Measurements from ENCODE around the gene CHD5. TPM values are rescaled to one million over a fixed set of nuclear protein-coding genes. Genes with fewer than 3 reads are reported as not detected.
"Not testable (repeated sequence)": the region's sequence is repeated elsewhere in the genome, so short reads cannot be mapped to it uniquely, and the experiment has no call there.

The CHD5 gene
- total and polyA plus RNA-seq, 2 of the 13 experiments (the other 11 are each of a cell fraction or from before 2014, with no cell fraction given) = 0.02 to 0.21 TPM

GRCh38 chr1:6221210-6221784 lies 41.2 kb upstream of the CHD5 start:
- no peak overlapping the region for H3K9ac ChIP-seq (ENCODE audit: insufficient read depth, low read depth, low read length)
- H2AFZ ChIP-seq (ENCODE audit: low read length) = no peak overlapping the region
- H3K27me3 ChIP-seq (ENCODE audit: control insufficient read depth in 1 of 2, insufficient read depth in 2 of 2, low read length in 2 of 2) = no peaks in the 10 kb centered on the region
- no TSS peak for BruUV-seq (replicated peaks)
- H3K4me3 ChIP-seq (replicated peaks in 1 of 3; ENCODE audit: insufficient read depth in 1 of 3, low read depth in 2 of 3, low read length in 3 of 3) = no peak overlapping the region
- no peaks in the 10 kb centered on the region for H3K79me2 ChIP-seq (ENCODE audit: insufficient read depth, low read length)
- H3K4me2 ChIP-seq (ENCODE audit: low read depth, low read length) = no peak overlapping the region
- peaks cover 3 to 34% of the 10 kb centered on the region in 2 experiments; a peak in 4 of 5 replicates for H3K36me3 ChIP-seq (replicated peaks in 1 of 2; ENCODE audit: control insufficient read depth in 1 of 2, insufficient read depth in 2 of 2, low read length in 2 of 2)
- WGBS (ENCODE audit: low lambda C conversion rate) = 97% methylated on average over 12 of the region's 12 CpGs
- ChIA-PET POLR2A (interaction anchor here (1.3 kb wide), 2 partner anchors 15 to 16 kb away, joined by 3 to 6 read pairs; no protein-coding TSS in a partner anchor), CTCF (ENCODE audit: low intra/inter-chr PET ratio, low total read pairs) (no interaction called here)
- no peak for DNase-seq (ENCODE audit: low spot score)
- no peak for TF ChIP-seq ISX (CRISPR knock-in tag; conservative IDR thresholded peaks at IDR 0.05)
- TF ChIP-seq RBM22 (optimal IDR thresholded peaks at IDR 0.05; ENCODE audit: low read length) = peak; percentile 53
- no peaks in the 10 kb centered on the region for H4K20me1 ChIP-seq (ENCODE audit: insufficient read depth, low read length)
- intact Hi-C loops (cut with micrococcal nuclease; ENCODE audit: unreplicated experiment) = no loop called here
- no peaks in the 10 kb centered on the region for H3K9me3 ChIP-seq (ENCODE audit: low read length)
- FAIRE-seq = no peak
- no peaks in the 10 kb centered on the region for H3K4me1 ChIP-seq (ENCODE audit: insufficient read depth, low read length)
- no peak overlapping the region for H3K27ac ChIP-seq (ENCODE audit: extremely low read length, insufficient read depth, low read length)
- in situ Hi-C loops (cut with HindIII; ENCODE audit: extremely low pct_ligation_motif_present, low pct_unique_long_range_greater_than_20kb) = no loop called here
- no peak for ATAC-seq

- no peaks in the 10 kb centered on the region for H3K27me3 ChIP-seq (ENCODE audit: control insufficient read depth in 1 of 2, insufficient read depth in 2 of 2, low read length in 2 of 2)
- peaks cover 3 to 28% of the 10 kb centered on the region in 2 experiments; a peak in 4 of 5 replicates for H3K36me3 ChIP-seq (replicated peaks in 1 of 2; ENCODE audit: control insufficient read depth in 1 of 2, insufficient read depth in 2 of 2, low read length in 2 of 2)
- H3K9ac ChIP-seq (ENCODE audit: insufficient read depth, low read depth, low read length) = no peak overlapping the region
- DNase-seq (ENCODE audit: low spot score) (no peak), FAIRE-seq (no peak), ATAC-seq (no peak)
- H3K4me1 ChIP-seq (ENCODE audit: insufficient read depth, low read length) = no peaks in the 10 kb centered on the region
- no peaks in the 10 kb centered on the region for H3K9me3 ChIP-seq (ENCODE audit: low read length)
- H3K27ac ChIP-seq (ENCODE audit: extremely low read length, insufficient read depth, low read length) = no peak overlapping the region
- no peak overlapping the region for H3K4me3 ChIP-seq (replicated peaks in 1 of 3; ENCODE audit: insufficient read depth in 1 of 3, low read depth in 2 of 3, low read length in 3 of 3)
- no peak overlapping the region for H2AFZ ChIP-seq (ENCODE audit: low read length)
- ChIA-PET POLR2A (interaction anchor here (0.9 kb wide), 1 partner anchor 15 kb away, joined by 3 read pairs; no protein-coding TSS in a partner anchor), CTCF (ENCODE audit: low intra/inter-chr PET ratio, low total read pairs) (no interaction called here)
- no TSS peak for BruUV-seq (replicated peaks)
- no peaks in the 10 kb centered on the region for H4K20me1 ChIP-seq (ENCODE audit: insufficient read depth, low read length)
- WGBS (ENCODE audit: low lambda C conversion rate) = 93% methylated on average over 8 of the region's 8 CpGs
- intact Hi-C loops (cut with micrococcal nuclease; ENCODE audit: unreplicated experiment) (no loop called here), in situ Hi-C loops (cut with HindIII; ENCODE audit: extremely low pct_ligation_motif_present, low pct_unique_long_range_greater_than_20kb) (no loop called here)
- no peak overlapping the region for H3K4me2 ChIP-seq (ENCODE audit: low read depth, low read length)
- no peak for TF ChIP-seq NCOA1 (CRISPR knock-in tag; IDR thresholded peaks at IDR 0.05)
- TF ChIP-seq ZBTB20 (CRISPR knock-in tag; IDR thresholded peaks at IDR 0.05; ENCODE audit: borderline replicate concordance, low read depth) = no peak
- no peak for TF ChIP-seq MYPOP (CRISPR knock-in tag; IDR thresholded peaks at IDR 0.05)
- no peak for TF ChIP-seq KAT8 (CRISPR knock-in tag; IDR thresholded peaks at IDR 0.05)
- no peak for TF ChIP-seq FOXA1 (IDR thresholded peaks at IDR 0.05)
- TF ChIP-seq FOXA1 (CRISPR knock-in tag; IDR thresholded peaks at IDR 0.05) = no peak
- no peaks in the 10 kb centered on the region for H3K79me2 ChIP-seq (ENCODE audit: insufficient read depth, low read length)
These were observed 40.1 kb upstream of the CHD5 start for GRCh38 chr1:6220236-6220635.

- FAIRE-seq; in situ Hi-C loops (cut with HindIII; ENCODE audit: extremely low pct_ligation_motif_present, low pct_unique_long_range_greater_than_20kb); H3K9ac ChIP-seq (ENCODE audit: insufficient read depth, low read depth, low read length); BruUV-seq (replicated peaks); intact Hi-C loops (cut with micrococcal nuclease; ENCODE audit: unreplicated experiment); H3K4me2 ChIP-seq (ENCODE audit: low read depth, low read length); H4K20me1 ChIP-seq (ENCODE audit: insufficient read depth, low read length); H3K27me3 ChIP-seq (ENCODE audit: control insufficient read depth in 1 of 2, insufficient read depth in 2 of 2, low read length in 2 of 2); ATAC-seq; H3K79me2 ChIP-seq (ENCODE audit: insufficient read depth, low read length); H3K9me3 ChIP-seq (ENCODE audit: low read length); H3K4me1 ChIP-seq (ENCODE audit: insufficient read depth, low read length); DNase-seq (ENCODE audit: low spot score); CTCF ChIA-PET (ENCODE audit: low intra/inter-chr PET ratio, low total read pairs); H3K27ac ChIP-seq (ENCODE audit: extremely low read length, insufficient read depth, low read length); H2AFZ ChIP-seq (ENCODE audit: low read length); H3K4me3 ChIP-seq (replicated peaks in 1 of 3; ENCODE audit: insufficient read depth in 1 of 3, low read depth in 2 of 3, low read length in 3 of 3): not testable (repeated sequence)
- peaks cover 2 to 22% of the 10 kb centered on the region in 2 experiments; a peak in 4 of 5 replicates for H3K36me3 ChIP-seq (replicated peaks in 1 of 2; ENCODE audit: control insufficient read depth in 1 of 2, insufficient read depth in 2 of 2, low read length in 2 of 2)
- over 99% methylated on average over 11 of the region's 11 CpGs for WGBS (ENCODE audit: low lambda C conversion rate)
- POLR2A ChIA-PET = interaction anchor here (0.9 kb wide), 1 partner anchor 15 kb away, joined by 3 read pairs; no protein-coding TSS in a partner anchor
These were observed 39.5 kb upstream of the CHD5 start for GRCh38 chr1:6219641-6220040.

All from HepG2 (cell line).